ENCODE data around the gene ZC3H15.

ZC3H15 gene

DNA sequence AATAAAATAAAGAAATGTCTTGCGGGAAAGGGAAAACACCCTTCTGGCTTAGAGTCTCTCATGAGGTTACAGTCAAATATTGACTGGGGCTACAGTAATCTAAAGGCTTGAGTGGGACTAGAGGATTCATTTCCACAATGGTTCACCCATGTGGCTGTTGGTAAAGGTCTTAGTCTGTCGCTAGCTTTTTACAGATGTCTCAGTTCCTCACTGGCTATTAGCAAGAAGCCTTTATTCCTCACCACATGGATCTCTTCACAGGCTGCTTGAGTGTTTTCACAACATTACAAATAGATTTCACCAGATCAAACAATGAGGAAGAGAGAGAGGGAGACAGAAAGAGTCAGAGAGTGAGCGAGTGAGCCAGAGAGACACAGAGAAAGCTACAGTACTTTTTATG is 8.3 kb upstream of the ZC3H15 start:
- TF ChIP-seq, protein P1, sequence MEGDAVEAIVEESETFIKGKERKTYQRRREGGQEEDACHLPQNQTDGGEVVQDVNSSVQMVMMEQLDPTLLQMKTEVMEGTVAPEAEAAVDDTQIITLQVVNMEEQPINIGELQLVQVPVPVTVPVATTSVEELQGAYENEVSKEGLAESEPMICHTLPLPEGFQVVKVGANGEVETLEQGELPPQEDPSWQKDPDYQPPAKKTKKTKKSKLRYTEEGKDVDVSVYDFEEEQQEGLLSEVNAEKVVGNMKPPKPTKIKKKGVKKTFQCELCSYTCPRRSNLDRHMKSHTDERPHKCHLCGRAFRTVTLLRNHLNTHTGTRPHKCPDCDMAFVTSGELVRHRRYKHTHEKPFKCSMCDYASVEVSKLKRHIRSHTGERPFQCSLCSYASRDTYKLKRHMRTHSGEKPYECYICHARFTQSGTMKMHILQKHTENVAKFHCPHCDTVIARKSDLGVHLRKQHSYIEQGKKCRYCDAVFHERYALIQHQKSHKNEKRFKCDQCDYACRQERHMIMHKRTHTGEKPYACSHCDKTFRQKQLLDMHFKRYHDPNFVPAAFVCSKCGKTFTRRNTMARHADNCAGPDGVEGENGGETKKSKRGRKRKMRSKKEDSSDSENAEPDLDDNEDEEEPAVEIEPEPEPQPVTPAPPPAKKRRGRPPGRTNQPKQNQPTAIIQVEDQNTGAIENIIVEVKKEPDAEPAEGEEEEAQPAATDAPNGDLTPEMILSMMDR (IDR thresholded peaks at IDR 0.05; ENCODE audit: low read depth, low read length), result no peak
- H3K4me3 ChIP-seq (ENCODE audit: low read depth, low read length), result no peak overlapping the region

DNA sequence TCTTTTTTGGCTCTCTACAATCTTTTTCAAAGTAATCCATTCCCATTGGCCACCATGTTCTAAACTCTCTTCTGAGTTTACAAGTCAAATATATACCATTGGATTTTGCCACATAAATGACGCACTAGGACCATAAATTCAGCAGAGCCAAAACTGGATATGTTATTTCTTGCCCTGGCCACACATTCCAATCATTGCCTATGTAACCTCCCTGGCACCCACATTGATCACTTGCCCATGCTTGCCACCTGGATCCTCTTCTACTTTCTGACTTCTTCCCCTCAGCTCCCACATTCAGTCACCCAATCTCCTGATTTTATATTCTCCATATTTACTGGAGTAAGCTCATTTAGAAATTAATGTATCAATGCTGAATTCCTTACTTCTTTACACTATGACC is 5.1 kb upstream of the ZC3H15 start:
- TF ChIP-seq, protein P1 (IDR thresholded peaks at IDR 0.05; ENCODE audit: low read depth, low read length), result no peak
- no peak overlapping the region for H3K4me3 ChIP-seq (ENCODE audit: low read depth, low read length)

DNA sequence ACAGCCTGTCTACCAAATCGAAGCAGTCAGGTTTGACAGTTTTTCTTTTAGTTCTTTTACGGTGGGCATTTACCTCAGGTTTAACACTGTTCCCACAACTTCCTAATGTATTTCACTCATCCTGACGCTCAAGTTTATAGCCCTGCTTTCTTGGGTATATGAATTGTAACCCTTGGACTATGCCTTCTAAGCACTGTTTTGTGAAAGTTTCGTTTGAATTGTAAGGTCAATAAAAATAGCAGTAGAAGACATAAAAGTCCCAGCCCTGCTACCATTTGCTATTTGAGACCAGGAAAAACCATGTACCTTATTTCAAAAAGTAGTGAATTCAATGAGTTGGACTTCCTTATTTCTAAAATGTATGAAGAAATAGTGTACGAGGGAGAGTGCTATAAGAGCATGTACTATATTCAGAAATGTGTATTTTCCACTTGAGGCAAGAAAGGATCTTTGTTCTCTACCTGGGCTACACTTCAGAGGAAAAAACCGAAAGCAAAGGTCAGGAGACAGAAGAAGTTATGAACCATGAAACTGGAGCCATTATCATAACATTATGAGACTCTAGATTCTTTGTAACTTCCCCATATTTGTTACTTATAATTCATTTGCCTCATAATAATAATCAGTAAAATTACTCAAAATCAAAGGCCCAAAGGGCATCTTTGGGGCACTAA is 1.9 kb upstream of the ZC3H15 start:
- H3K4me3 ChIP-seq (ENCODE audit: low read depth, low read length), result no peak overlapping the region
- TF ChIP-seq, protein P1 (IDR thresholded peaks at IDR 0.05; ENCODE audit: low read depth, low read length), result no peak

DNA sequence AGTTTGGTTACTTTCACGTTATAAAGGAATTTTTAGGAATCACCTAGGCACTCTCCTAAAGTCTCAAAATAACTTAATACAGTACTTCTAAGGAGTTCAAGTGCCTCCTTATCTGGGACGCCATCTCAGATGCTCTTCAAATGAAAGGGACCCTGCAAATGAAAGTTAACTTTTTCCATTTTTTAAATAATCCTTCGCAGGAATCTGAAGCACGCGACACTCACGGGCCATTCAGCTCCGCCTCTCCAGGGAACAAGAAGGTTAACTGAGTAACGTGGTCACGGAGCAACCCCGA is 537 bp upstream of the ZC3H15 start:
- TF ChIP-seq, protein P1 (IDR thresholded peaks at IDR 0.05; ENCODE audit: low read depth, low read length), result no peak
- peak overlapping the region; percentile 99 for H3K4me3 ChIP-seq (ENCODE audit: low read depth, low read length)

DNA sequence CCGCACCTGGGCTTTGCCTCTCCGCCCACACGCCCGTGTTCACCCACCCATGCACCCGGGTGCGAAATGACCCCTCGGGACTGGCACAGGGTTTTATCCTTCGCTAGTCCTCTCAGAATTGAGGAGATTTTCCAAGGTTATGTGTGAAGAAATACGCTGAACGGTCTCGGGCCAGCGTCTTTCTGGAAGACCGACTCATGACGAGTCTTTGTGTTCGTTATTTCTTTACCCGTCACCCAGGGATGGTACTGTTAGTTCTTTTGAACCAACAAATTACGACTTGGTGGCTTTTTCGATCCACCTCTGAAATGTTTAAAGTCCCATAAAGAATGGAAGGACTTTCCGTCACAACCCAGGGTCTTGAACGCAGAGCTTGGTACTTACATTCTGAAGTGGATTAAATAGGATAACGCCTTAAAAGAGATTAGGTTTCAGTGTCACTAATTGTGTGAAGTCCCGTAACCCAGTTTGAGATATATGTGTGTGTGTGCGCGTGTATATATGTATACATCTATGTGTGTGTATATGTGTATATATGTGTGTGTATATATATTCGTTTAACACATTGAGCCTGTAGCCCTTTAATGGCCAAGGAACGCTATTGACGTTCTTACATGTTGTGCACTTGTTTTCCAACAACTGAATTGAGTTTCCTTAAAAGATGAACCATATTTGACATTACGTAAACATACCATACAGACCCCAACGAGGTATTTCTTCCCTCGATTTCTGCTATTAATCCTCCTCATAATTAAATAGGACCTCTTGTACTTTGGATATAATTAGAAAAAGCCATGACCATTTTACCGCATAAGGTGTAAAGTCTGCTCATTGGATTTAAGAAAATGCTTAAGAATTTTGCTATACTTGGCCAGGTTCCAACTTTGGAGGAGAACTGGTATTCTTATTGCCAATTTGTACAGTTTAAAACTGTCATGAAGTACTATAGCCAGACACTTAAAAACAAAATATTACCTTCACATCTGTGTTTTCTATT is 889 bp downstream of the ZC3H15 start:
- TF ChIP-seq, protein P1 (IDR thresholded peaks at IDR 0.05; ENCODE audit: low read depth, low read length), result no peak
- peak overlapping the region; percentile 99 for H3K4me3 ChIP-seq (ENCODE audit: low read depth, low read length)

DNA sequence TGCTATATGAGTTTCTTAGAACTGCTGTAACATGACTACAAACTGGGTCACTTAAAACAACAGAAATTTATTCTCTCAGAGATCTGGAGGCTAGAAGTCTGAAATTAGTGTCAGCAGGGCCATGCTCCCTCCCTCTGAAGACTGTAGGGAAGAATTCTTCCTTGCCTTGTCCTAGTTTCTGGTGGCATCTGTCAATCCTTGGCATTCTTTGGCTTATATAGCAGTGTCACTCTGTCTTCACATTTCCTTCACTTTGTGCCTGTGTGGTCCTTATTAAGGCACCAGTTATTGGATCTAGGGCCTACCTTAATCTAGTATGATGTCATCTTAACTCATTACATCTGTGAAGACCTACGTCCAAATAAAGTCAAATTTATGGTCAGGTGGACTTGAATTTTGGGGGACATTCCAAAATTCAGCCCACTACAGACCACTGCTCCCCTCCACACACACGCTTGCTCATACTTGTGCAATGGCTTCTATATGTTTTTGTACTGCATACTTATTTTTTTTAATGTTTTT is 7.6 kb downstream of the ZC3H15 start:
- TF ChIP-seq, protein P1 (IDR thresholded peaks at IDR 0.05; ENCODE audit: low read depth, low read length), result no peak
- H3K4me3 ChIP-seq (ENCODE audit: low read depth, low read length), result no peak overlapping the region

DNA sequence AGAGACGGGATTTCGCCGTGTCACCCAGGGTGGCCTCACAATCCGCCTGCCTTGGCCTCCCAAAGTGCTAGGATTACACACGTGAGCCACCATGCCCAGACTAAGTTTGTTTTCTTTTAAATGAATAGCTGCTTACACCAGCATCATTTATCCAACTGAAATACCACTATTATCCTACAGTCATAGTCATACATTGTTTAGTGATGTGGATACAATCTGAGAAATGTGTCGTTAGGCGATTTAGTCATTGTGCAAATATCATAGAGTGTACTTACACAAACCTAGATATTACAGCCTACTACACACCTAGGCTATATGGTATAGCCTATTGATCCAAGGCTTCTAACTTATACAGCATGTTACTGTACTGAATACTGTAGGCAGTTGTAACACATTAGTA is 10.3 kb downstream of the ZC3H15 start:
- no peak overlapping the region for H3K4me3 ChIP-seq (ENCODE audit: low read depth, low read length)
- TF ChIP-seq, protein P1 (IDR thresholded peaks at IDR 0.05; ENCODE audit: low read depth, low read length), result no peak
